ENCODE measurements around the gene FXYD7. TPM values are rescaled to one million over a fixed set of nuclear protein-coding genes. Genes with fewer than 3 reads are reported as not detected.

FXYD7 gene
- total and polyA plus RNA-seq, 2 of the 4 experiments (the other 2 are of a cell fraction) = 0.31 TPM; not detected in 1

GRCh38 chr19:35144259-35144599 is 1.2 kb downstream of the FXYD7 start:
- no peak for DNase-seq

More at GRCh38 chr19:35144259-35144599, 1.2 kb downstream of the FXYD7 start:
- H3K36me3 ChIP-seq (ENCODE audit: control insufficient read depth, insufficient read depth, low read length) = no peaks in the 10 kb centered on the region
- no peak for ATAC-seq (ENCODE audit: low read depth)
- no peak overlapping the region for H3K9ac ChIP-seq (ENCODE audit: low read depth, low read length)
- H4K91ac ChIP-seq (ENCODE audit: insufficient read depth, low read depth, low read length) = no peak overlapping the region
- no peak overlapping the region for H3K18ac ChIP-seq (ENCODE audit: low read depth, low read length)
- H3K27me3 ChIP-seq (ENCODE audit: control insufficient read depth, insufficient read depth, low read length) = peaks cover 31% of the 10 kb centered on the region
- no peak overlapping the region for H2AK5ac ChIP-seq (ENCODE audit: low read depth, low read length)
- BruUV-seq (replicated peaks) = no TSS peak
- no peak overlapping the region for H4K5ac ChIP-seq (ENCODE audit: low read depth, low read length)
- no peak overlapping the region for H3K23ac ChIP-seq (ENCODE audit: low read depth, low read length)
- dilution Hi-C loops (cut with HindIII; ENCODE audit: low sequenced_read_pairs, unreplicated experiment) (no loop called here), in situ Hi-C loops (cut with MboI; ENCODE audit: low sequenced_read_pairs) (no loop called here), intact Hi-C loops (cut with micrococcal nuclease) (loop anchor here (5.0 kb wide), 1 partner anchor 123 kb away; the partner anchor contains the start of gene USF2)
- peaks cover 9% of the 10 kb centered on the region for H3K4me1 ChIP-seq (ENCODE audit: control insufficient read depth, insufficient read depth, low read length)
- no peak overlapping the region for H4K8ac ChIP-seq (ENCODE audit: low read depth in 2 of 2, low read length in 2 of 2)
- no peak overlapping the region for H3K4ac ChIP-seq (ENCODE audit: low read depth, low read length)
- H3K56ac ChIP-seq (ENCODE audit: extremely low read depth, insufficient read depth, low read length) = no peak overlapping the region
- WGBS, 2 experiments (ENCODE audit: extremely low coverage in 2 of 2, insufficient read length in 1 of 2) = no CpG with 5 or more reads among the region's 6 CpGs
- H2AFZ ChIP-seq (replicated peaks; ENCODE audit: low read length, poor library complexity) = no peak overlapping the region
- CTCF ChIA-PET = no interaction called here
- H3K9me3 ChIP-seq (ENCODE audit: control insufficient read depth, insufficient read depth, low read length) = no peaks in the 10 kb centered on the region
- H3K79me1 ChIP-seq (ENCODE audit: low read depth in 1 of 2, low read length in 2 of 2) = no peaks in the 10 kb centered on the region
- H4K20me1 ChIP-seq (ENCODE audit: insufficient read depth, low read length) = no peaks in the 10 kb centered on the region
- H2BK20ac ChIP-seq (ENCODE audit: low read depth, low read length) = no peak overlapping the region
- no peak overlapping the region for H2BK15ac ChIP-seq (ENCODE audit: low read depth, low read length)
- no peak overlapping the region for H3K27ac ChIP-seq (ENCODE audit: insufficient read depth, low read length)
- no peak for TF ChIP-seq RCOR1 (IDR thresholded peaks at IDR 0.05; ENCODE audit: insufficient replicate concordance, low read length)
- no peak for TF ChIP-seq RAD21 (IDR thresholded peaks at IDR 0.05; ENCODE audit: low read length)
- no peak for TF ChIP-seq MXI1 (IDR thresholded peaks at IDR 0.05; ENCODE audit: borderline replicate concordance, low read depth, low read length)
- no peak for TF ChIP-seq NFE2L2 (IDR thresholded peaks at IDR 0.05; ENCODE audit: low read depth, low read length)
- no peak for TF ChIP-seq CTCF (conservative IDR thresholded peaks at IDR 0.05; ENCODE audit: low read depth, low read length)
- H2BK5ac ChIP-seq (ENCODE audit: low read depth, low read length, poor library complexity, severe bottlenecking) = no peak overlapping the region
- no peak overlapping the region for H2AK9ac ChIP-seq (replicated peaks; ENCODE audit: low read depth, low read length, poor library complexity)
- H2BK120ac ChIP-seq (ENCODE audit: low read depth, low read length) = no peak overlapping the region
- no peak overlapping the region for H3K4me2 ChIP-seq (ENCODE audit: low read depth, low read length)
- no peak overlapping the region for H3K14ac ChIP-seq (replicated peaks; ENCODE audit: low read depth, low read length)
- no peak overlapping the region for H3K4me3 ChIP-seq (ENCODE audit: insufficient read depth, low read depth, low read length)
- peaks cover 3% of the 10 kb centered on the region; the same call in 1 of the 2 replicates for H3K9me1 ChIP-seq (ENCODE audit: insufficient read depth, low read length)
- POLR2A ChIA-PET (ENCODE audit: unreplicated experiment) = no interaction called here
